K562 (cell line): ENCODE measurements around the gene MRRF. TPM values are rescaled to one million over a fixed set of nuclear protein-coding genes. Genes with fewer than 3 reads are reported as not detected.
A peak's percentile ranks its signal among the peaks of the same experiment; 100 is the strongest.

Source experiments
- ARNT ChIP-seq, 2 experiments: fragments of 450-650 bp; IDR thresholded peaks; 2 replicates each; pipeline ENCODE4 v1.6.1; 2016; ENCODE audit warnings: mild to moderate bottlenecking in 1 of 2
- ATF2 ChIP-seq: sonication (generic); formaldehyde crosslinking; IDR thresholded peaks from 2 replicates; pipeline ENCODE4 v1.8.1; 2022; ENCODE audit warnings: missing genetic modification reagents
- CBX8 ChIP-seq: fragments of 200-600 bp; sonication (generic); IDR thresholded peaks from 2 replicates; pipeline ENCODE4 v1.6.1; 2012; ENCODE audit warnings: borderline replicate concordance, mixed run types, low read depth, mild to moderate bottlenecking, moderate library complexity, mixed read lengths, low read length, control low read depth, inconsistent platforms; ENCODE audit not compliant: poor library complexity, severe bottlenecking; ENCODE audit errors: extremely low read depth
- E2F1 ChIP-seq: sonication (generic); formaldehyde crosslinking; IDR thresholded peaks from 2 replicates; pipeline ENCODE4 v1.8.1; 2023; ENCODE audit warnings: mild to moderate bottlenecking, missing genetic modification reagents, moderate library complexity
- ETV5 ChIP-seq: sonication (generic); formaldehyde crosslinking; IDR thresholded peaks from 2 replicates; pipeline ENCODE4 v1.4.0; 2020; ENCODE audit warnings: low read depth, mild to moderate bottlenecking, missing genetic modification reagents
- GATAD2B ChIP-seq: fragments of 450-650 bp; IDR thresholded peaks from 2 replicates; pipeline ENCODE4 v1.6.1; 2017; ENCODE audit warnings: mild to moderate bottlenecking, borderline replicate concordance
- MAZ ChIP-seq, 2 experiments: fragments of 450-650 bp in 1 of 2; sonication (generic) in 1 of 2; formaldehyde crosslinking; IDR thresholded peaks in 1 of 2; conservative IDR thresholded peaks in 1 of 2; 2 replicates each; pipeline versions ENCODE4 v1.4.0 to v1.5.0; 2020; ENCODE audit warnings: mild to moderate bottlenecking in 1 of 2, missing genetic modification reagents in 1 of 2
- MTF1 ChIP-seq: fragments of 250-450 bp; sonication (Bioruptor Pico); IDR thresholded peaks from 2 replicates; pipeline ENCODE4 v1.9.0; 2021; ENCODE audit warnings: moderate library complexity, mild to moderate bottlenecking, inconsistent platforms, borderline replicate concordance
- MXD1 ChIP-seq: fragments of 250-450 bp; sonication (Bioruptor Pico); IDR thresholded peaks from 2 replicates; pipeline ENCODE4 v1.8.0; 2021; ENCODE audit warnings: borderline replicate concordance, mild to moderate bottlenecking, moderate library complexity; ENCODE audit not compliant: poor library complexity, severe bottlenecking
- NCOA4 ChIP-seq: fragments of 450-650 bp; IDR thresholded peaks from 2 replicates; pipeline ENCODE4 v1.6.1; 2018; ENCODE audit warnings: mild to moderate bottlenecking; ENCODE audit not compliant: partially characterized antibody
- POLR2B ChIP-seq: fragments of 450-650 bp; IDR thresholded peaks from 2 replicates; pipeline ENCODE4 v1.6.1; 2018; ENCODE audit warnings: low read depth; ENCODE audit not compliant: partially characterized antibody
- POLR2H ChIP-seq: IDR thresholded peaks from 2 replicates; pipeline ENCODE4 v1.6.1; 2016; ENCODE audit warnings: missing genetic modification characterization, low read depth, mild to moderate bottlenecking, control low read depth, missing compliant biosample characterization, moderate library complexity
- SMARCA4 ChIP-seq: fragments of 450-650 bp; IDR thresholded peaks from 2 replicates; pipeline ENCODE4 v1.6.1; 2016
- SPI1 ChIP-seq: IDR thresholded peaks from 2 replicates; pipeline ENCODE4 v1.6.1; 2011; ENCODE audit warnings: low read depth, low read length, control low read depth, borderline replicate concordance
- TRIM24 ChIP-seq, 2 experiments: fragments of 450-650 bp; IDR thresholded peaks; 2 replicates each; pipeline ENCODE4 v1.6.1; 2016
- YY1 ChIP-seq, 3 experiments: IDR thresholded peaks; 2 replicates each; pipeline ENCODE4 v1.6.1; 2011; ENCODE audit warnings: low read length in 2 of 3, mild to moderate bottlenecking in 2 of 3, moderate library complexity in 2 of 3, borderline replicate concordance in 1 of 3, control low read depth in 1 of 3, low read depth in 1 of 3; ENCODE audit not compliant: insufficient read depth in 3 of 3, insufficient replicate concordance in 2 of 3, control insufficient read depth in 1 of 3, insufficient read length in 1 of 3; ENCODE audit errors: extremely low read depth in 1 of 3
- ZKSCAN3 ChIP-seq: fragments of 250-450 bp; sonication (Bioruptor Pico); IDR thresholded peaks from 2 replicates; pipeline ENCODE4 v1.4.0; 2020
- ZNF232 ChIP-seq: sonication (generic); formaldehyde crosslinking; IDR thresholded peaks from 2 replicates; pipeline ENCODE4 v1.8.0; 2022; ENCODE audit warnings: mild to moderate bottlenecking, missing genetic modification reagents
- ZNF253 ChIP-seq: fragments of 250-450 bp; sonication (Bioruptor Pico); conservative IDR thresholded peaks from 2 replicates; pipeline ENCODE4 v1.6.1; 2021; ENCODE audit warnings: mild to moderate bottlenecking
- ZNF263 ChIP-seq: sonication (generic); formaldehyde crosslinking; IDR thresholded peaks from 2 replicates; pipeline ENCODE4 v1.8.0; 2022; ENCODE audit warnings: mild to moderate bottlenecking, missing genetic modification reagents, borderline replicate concordance
- ZNF324 ChIP-seq: fragments of 250-450 bp; sonication (Bioruptor Pico); IDR thresholded peaks from 2 replicates; pipeline ENCODE4 v1.4.0; 2020; ENCODE audit warnings: mild to moderate bottlenecking
- ZNF586 ChIP-seq: fragments of 450-650 bp; formaldehyde crosslinking; conservative IDR thresholded peaks from 2 replicates; pipeline ENCODE4 v1.4.0; 2020; ENCODE audit warnings: mild to moderate bottlenecking, moderate library complexity
- polyA plus RNA-seq, 8 experiments: library from polyadenylated mRNA; depleted of rRNA in 4 of 8; stranded (reverse) in 5 of 8; unstranded in 3 of 8; fragments of >200 nt; fragmentation: Nextera tagmentation in 2 of 8; fragmentation: Illumina TruSeq in 1 of 8; extraction: Ambion mirVana in 2 of 8; extraction: Trizol in 1 of 8; gene quantifications; 2 replicates each; pipeline versions ENCODE4 v1.2.1 to v1.2.3, GENCODE V29; 2011 to 2014; ENCODE audit warnings: inconsistent platforms in 1 of 8, missing spikeins in 1 of 8
- total RNA-seq, 7 experiments: library from RNA; depleted of rRNA in 6 of 7; stranded (reverse); fragments of >200 nt in 6 of 7; fragmentation: Illumina TruSeq in 2 of 7; extraction: Trizol in 2 of 7; gene quantifications; 2 replicates each; pipeline versions ENCODE4 v1.2.1 to v1.2.3, GENCODE V29; 2011 to 2021; ENCODE audit warnings: low replicate concordance in 1 of 7
- TF ChIP-seq, protein P1 (sequence below): sonication (generic); formaldehyde crosslinking; IDR thresholded peaks from 2 replicates; pipeline ENCODE4 v1.8.0; 2022; ENCODE audit warnings: mild to moderate bottlenecking, missing genetic modification reagents

Gene MRRF
- total and polyA plus RNA-seq, 9 of the 15 experiments (the other 6 are each of a cell fraction or from before 2014, with no cell fraction given), result 55.0 to 105 (median 81.2) TPM

GRCh38 chr9:122264360-122265148 lies at the start of gene MRRF, which contains the start of gene RBM18 (continued):
- TF ChIP-seq MTF1 (CRISPR knock-in tag) (no peak), TRIM24 (IDR thresholded peaks at IDR 0.05) (0 out of 4 replicates have a peak, but pooled peaks of 1 of the 2 experiments have one; percentile 16), YY1 (IDR thresholded peaks at IDR 0.05; ENCODE audit: borderline replicate concordance in 1 of 3, control insufficient read depth in 1 of 3, extremely low read depth in 1 of 3, insufficient read depth in 3 of 3, insufficient read length in 1 of 3, insufficient replicate concordance in 2 of 3, low read depth in 1 of 3, low read length in 2 of 3) (peak in 2 of 3 experiments; percentile 58 to 71), CBX8 (no peak), ZNF586 (no peak), SPI1 (0 out of 2 replicates have a peak, but pooled peaks have one; percentile 3), POLR2H (tag) (peak; percentile 78), GATAD2B (no peak), MXD1 (peak; percentile 80), ZNF232 (CRISPR knock-in tag) (peak; percentile 41; the same call in 1 of the 2 replicates), ZNF324 (CRISPR knock-in tag) (no peak), SMARCA4 (no peak), ATF2 (CRISPR knock-in tag) (no peak; the same call in 1 of the 2 replicates), ETV5 (CRISPR knock-in tag) (peak; percentile 70; the same call in 1 of the 2 replicates), ARNT (IDR thresholded peaks at IDR 0.05) (no peak), POLR2B (peak; percentile 69), ZNF263 (CRISPR knock-in tag) (no peak), E2F1 (CRISPR knock-in tag) (peak; percentile 20; the same call in 1 of the 2 replicates), NCOA4 (no peak), ZKSCAN3 (CRISPR knock-in tag) (no peak), ZNF253 (CRISPR knock-in tag) (no peak), MAZ (CRISPR knock-in tag; conservative IDR thresholded peaks at IDR 0.05 in 1 of 2, IDR thresholded peaks at IDR 0.05 in 1 of 2) (peak; percentile 70 to 72)
- TF ChIP-seq, protein P1, sequence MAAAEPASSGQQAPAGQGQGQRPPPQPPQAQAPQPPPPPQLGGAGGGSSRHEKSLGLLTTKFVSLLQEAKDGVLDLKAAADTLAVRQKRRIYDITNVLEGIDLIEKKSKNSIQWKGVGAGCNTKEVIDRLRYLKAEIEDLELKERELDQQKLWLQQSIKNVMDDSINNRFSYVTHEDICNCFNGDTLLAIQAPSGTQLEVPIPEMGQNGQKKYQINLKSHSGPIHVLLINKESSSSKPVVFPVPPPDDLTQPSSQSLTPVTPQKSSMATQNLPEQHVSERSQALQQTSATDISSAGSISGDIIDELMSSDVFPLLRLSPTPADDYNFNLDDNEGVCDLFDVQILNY, result peak; percentile 91
